MCF 10A (cell line): ENCODE measurements around the gene CCDC169. TPM values are rescaled to one million over a fixed set of nuclear protein-coding genes. Genes with fewer than 3 reads are reported as not detected.

ENCODE experiments used
- Bru-seq: library from RNA; stranded (reverse); fragments of 400-500 nt; gene quantifications from one replicate; lab custom pipeline; 2021; lab: Mats Ljungman, UMichigan
- BruChase-seq, 2 experiments: library from RNA; stranded (reverse); fragments of 400-500 nt; gene quantifications; one replicate each; lab custom pipeline; 2021; lab: Mats Ljungman, UMichigan
- BruUV-seq: library from RNA; stranded (reverse); fragments of 400-500 nt; replicated peaks from 2 replicates; lab custom pipeline; 2021; lab: Mats Ljungman, UMichigan
- CTCF ChIA-PET: fragments of 300-600 bp; sonication (Branson Sonifier 250); formaldehyde crosslinking; extraction: SDS; loops from one replicate; lab custom pipeline; 2021; ENCODE audit warnings: antibody characterized with exemption, inconsistent platforms; lab: Yijun Ruan, JAX
- POLR2A ChIA-PET: fragments of 300-600, 350-650 bp; sonication (Branson Sonifier 250); formaldehyde crosslinking; extraction: SDS; loops from one replicate; lab custom pipeline; 2020; ENCODE audit warnings: antibody characterized with exemption, inconsistent platforms; lab: Yijun Ruan, JAX
- DNase-seq: peaks from one replicate; pipeline ENCODE4 v3.0.0-alpha.2; 2018; ENCODE audit not compliant: unreplicated experiment
- H3K27ac Mint-ChIP-seq: one replicate; pipeline ENCODE4 v1.8.0; 2022; ENCODE audit warnings: mild to moderate bottlenecking, low read depth, mixed read lengths; ENCODE audit not compliant: unreplicated experiment
- H3K27me3 Mint-ChIP-seq: one replicate; pipeline ENCODE4 v1.8.0; 2022; ENCODE audit warnings: mixed read lengths; ENCODE audit not compliant: insufficient read depth, unreplicated experiment
- H3K36me3 Mint-ChIP-seq: one replicate; pipeline ENCODE4 v1.8.0; 2022; ENCODE audit warnings: mild to moderate bottlenecking, moderate library complexity, mixed read lengths; ENCODE audit not compliant: insufficient read depth, unreplicated experiment
- H3K4me1 Mint-ChIP-seq: one replicate; pipeline ENCODE4 v1.8.0; 2022; ENCODE audit warnings: mixed read lengths; ENCODE audit not compliant: insufficient read depth, unreplicated experiment
- H3K4me3 Mint-ChIP-seq: one replicate; pipeline ENCODE4 v1.8.0; 2022; ENCODE audit warnings: mild to moderate bottlenecking, moderate library complexity, mixed read lengths; ENCODE audit not compliant: unreplicated experiment
- H3K9me3 Mint-ChIP-seq: one replicate; pipeline ENCODE4 v1.8.0; 2022; ENCODE audit warnings: mixed read lengths; ENCODE audit not compliant: unreplicated experiment
- CTCF ChIP-seq: fragments of 200-600 bp; IDR thresholded peaks from one replicate; pipeline ENCODE4 v1.8.0; 2022; ENCODE audit warnings: antibody characterized with exemption, mild to moderate bottlenecking; ENCODE audit not compliant: unreplicated experiment
- intact Hi-C: fragments of 100-400 bp; cut with micrococcal nuclease; formaldehyde crosslinking; loops from 2 replicates; pipeline ENCODE4 v1.14.1; 2022
- long read RNA-seq: library from polyadenylated mRNA; stranded (forward); transcript quantifications from one replicate; pipeline ENCODE4 v2.0.0, GENCODE V29; 2022
- total RNA-seq: library from RNA; stranded (reverse); gene quantifications from 2 replicates; pipeline ENCODE4 v1.2.3, GENCODE V29; 2022

Gene CCDC169
- total RNA-seq (5.7 and 5.9 TPM in 2 replicates), Bru-seq, nascent RNA (percentile 45 among the genes with signal in this experiment), BruChase-seq, experiment 1, labeled RNA remaining after a 6-hour chase (percentile 61 among the genes with signal in this experiment), BruChase-seq, experiment 2, labeled RNA remaining after a 2-hour chase (percentile 51 among the genes with signal in this experiment)
- long read RNA-seq, partial matches to known transcripts, result 0 of 8 reads
- long read RNA-seq, other reads (novel, unspliced or antisense), result 6 of 8 reads

DNA sequence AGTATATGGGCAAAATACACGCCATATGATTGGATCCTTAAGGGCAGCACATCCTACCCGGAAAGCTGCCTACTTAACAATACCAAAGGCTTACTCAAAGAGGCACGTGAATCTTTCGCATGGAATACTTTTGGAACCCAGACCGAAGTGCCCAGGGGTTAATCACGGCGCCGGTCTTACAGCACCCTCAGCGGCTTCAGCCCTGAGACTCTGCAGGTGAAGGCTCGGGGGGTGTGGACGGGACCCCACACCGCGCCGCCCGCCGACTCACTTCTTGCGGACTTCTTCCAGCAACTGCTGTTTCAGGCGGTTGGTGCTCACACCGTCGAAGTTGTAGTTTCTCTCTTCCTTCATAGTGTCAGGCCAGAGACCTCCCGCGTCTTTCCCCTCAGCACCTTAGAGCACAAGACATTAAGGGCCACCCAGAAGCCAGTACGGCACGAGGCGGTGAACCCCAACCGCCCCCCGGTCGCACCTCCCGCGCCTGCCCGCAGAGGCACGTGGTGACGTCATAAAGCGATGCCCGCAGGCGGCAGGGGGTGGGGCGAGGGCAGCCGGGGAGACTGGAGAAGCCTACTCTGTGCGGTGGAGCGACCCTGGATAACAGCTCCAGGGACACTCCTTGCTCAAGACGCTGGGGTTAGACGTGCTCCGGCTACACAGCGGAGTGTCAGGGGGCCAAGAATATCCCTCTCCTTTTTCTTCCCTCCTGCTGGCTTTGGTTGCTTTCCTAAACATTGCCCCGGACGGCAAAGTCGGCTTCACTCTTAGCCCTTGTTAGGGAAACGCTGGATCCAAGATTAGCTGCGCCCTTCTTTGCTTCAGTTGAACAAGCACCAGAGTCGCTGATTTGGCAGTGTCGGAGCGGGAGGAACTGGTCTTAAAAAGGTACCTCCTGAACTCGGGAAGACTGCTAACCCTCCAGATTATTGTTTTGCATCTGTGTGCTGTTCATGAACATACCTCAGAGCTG is at the start of gene CCDC169:
TSS of gene CCDC169 (minus strand) at position 449 of the 973 bp plus-strand sequence. CDS start at position 354, 95 bp downstream.
- TF ChIP-seq CTCF, result no peak
- H3K9me3 Mint-ChIP-seq, result no peaks in the 10 kb centered on the region
- peaks cover 17% of the 10 kb centered on the region for H3K36me3 Mint-ChIP-seq
- no peaks in the 10 kb centered on the region for H3K27me3 Mint-ChIP-seq
- peak within 1 kb of the TSS; percentile 76 for H3K27ac Mint-ChIP-seq
- ChIA-PET CTCF (interaction anchor here (0.8 to 7.9 kb wide), 5 partner anchors 9 to 49 kb away, joined by 3 to 44 read pairs (median 4); no protein-coding TSS in a partner anchor), POLR2A (interaction anchor here (0.6 to 3.5 kb wide), 11 partner anchors 10 to 761 kb away, joined by 3 to 20 read pairs (median 3); partner anchors contain the start of gene SPART)
- BruUV-seq, result TSS peak; percentile 26
- DNase-seq, result peak; percentile 67
- H3K4me1 Mint-ChIP-seq, result peaks cover 16% of the 10 kb centered on the region
- intact Hi-C loops, result loop anchor here (2.0 kb wide), 1 partner anchor 47 kb away; no protein-coding TSS in a partner anchor
- H3K4me3 Mint-ChIP-seq, result peak within 1 kb of the TSS; percentile 87

DNA sequence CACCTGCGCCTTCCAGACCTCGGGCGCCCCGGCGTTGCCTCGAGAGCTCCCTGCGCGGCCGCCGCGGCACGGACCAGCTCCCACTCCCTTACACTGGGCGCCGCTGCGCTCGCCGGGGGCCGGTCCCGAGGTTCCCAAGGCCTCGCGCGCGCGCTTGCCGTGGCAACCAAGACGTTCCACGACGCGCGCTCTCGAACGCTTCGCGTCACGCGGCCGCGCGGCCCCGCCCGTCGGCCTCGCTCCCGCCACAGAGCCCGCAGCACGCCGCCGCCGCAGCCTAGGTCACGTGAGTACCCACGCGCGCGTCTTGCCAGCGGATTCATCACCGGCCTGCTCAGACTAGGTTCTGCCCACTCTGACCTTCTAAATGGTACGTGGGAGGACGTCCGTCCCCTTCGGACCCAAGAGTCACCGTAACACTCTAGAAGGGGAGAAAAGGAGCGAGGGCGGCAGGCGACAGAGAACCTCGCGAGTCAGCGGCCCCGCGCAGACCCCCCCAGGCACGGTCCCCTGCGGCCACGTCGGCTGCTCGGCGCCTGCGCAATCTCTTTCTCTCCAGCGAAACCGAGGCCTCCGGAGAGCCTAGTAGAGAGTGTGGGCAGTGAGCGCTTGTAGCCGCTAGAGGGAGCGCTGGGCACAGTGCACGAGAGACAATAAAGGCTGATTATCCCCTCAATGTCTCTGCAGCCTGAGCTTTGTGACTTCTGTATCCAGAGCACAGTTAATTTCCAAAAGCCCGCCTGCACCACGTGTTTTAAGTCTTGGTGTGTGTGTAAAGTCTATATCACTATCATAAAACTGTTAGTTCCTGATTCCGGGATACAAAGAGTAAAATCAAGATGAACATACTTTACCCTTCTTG is 48.8 kb upstream of the CCDC169 start, which contains the start of gene SPART:
TSS of gene SPART (minus strand) at position 173 of the 862 bp plus-strand sequence. CDS start 10,564 bp downstream, outside the sequence.
- CTCF ChIA-PET, result interaction anchor here (0.6 to 4.6 kb wide), 33 partner anchors 8 to 483 kb away, joined by 3 to 50 read pairs (median 4); partner anchors contain the start of gene CCDC169
- H3K27me3 Mint-ChIP-seq, result no peaks in the 10 kb centered on the region
- no TSS peak for BruUV-seq

More for the DNA sequence above, 48.8 kb upstream of the CCDC169 start, which contains the start of gene SPART:
- Mint-ChIP-seq H3K9me3 (no peaks in the 10 kb centered on the region), H3K4me3 (peak within 1 kb of the TSS; percentile 82), H3K4me1 (peaks cover 13% of the 10 kb centered on the region), H3K27ac (peak within 1 kb of the TSS; percentile 97), H3K36me3 (peaks cover 9% of the 10 kb centered on the region)
- intact Hi-C loops, result loop anchor here (1.0 to 10.0 kb wide), 5 partner anchors 49 to 390 kb away; no protein-coding TSS in a partner anchor
- POLR2A ChIA-PET, result interaction anchor here (0.5 to 4.4 kb wide), 18 partner anchors 8 to 399 kb away, joined by 3 to 20 read pairs (median 6); partner anchors contain the start of gene CCDC169
- TF ChIP-seq CTCF, result peak; percentile 92
- DNase-seq, result peak; percentile 91
